GM21576 (cell line): ENCODE results near the gene FTH1.
"Not testable (repeated sequence)": the region's sequence is repeated elsewhere in the genome, so short reads cannot be mapped to it uniquely, and the experiment has no call there.

Experiments used
- ATAC-seq: cut with Tn5 transposase; IDR thresholded peaks from one replicate; pipeline ENCODE4 v1.9.1; 2021; ENCODE audit warnings: mild to moderate bottlenecking, moderate library complexity; ENCODE audit not compliant: unreplicated experiment

Gene FTH1

GRCh38 chr11:61978703-61979661 is 11.5 kb upstream of the FTH1 start:
- ATAC-seq, result no peak

DNA sequence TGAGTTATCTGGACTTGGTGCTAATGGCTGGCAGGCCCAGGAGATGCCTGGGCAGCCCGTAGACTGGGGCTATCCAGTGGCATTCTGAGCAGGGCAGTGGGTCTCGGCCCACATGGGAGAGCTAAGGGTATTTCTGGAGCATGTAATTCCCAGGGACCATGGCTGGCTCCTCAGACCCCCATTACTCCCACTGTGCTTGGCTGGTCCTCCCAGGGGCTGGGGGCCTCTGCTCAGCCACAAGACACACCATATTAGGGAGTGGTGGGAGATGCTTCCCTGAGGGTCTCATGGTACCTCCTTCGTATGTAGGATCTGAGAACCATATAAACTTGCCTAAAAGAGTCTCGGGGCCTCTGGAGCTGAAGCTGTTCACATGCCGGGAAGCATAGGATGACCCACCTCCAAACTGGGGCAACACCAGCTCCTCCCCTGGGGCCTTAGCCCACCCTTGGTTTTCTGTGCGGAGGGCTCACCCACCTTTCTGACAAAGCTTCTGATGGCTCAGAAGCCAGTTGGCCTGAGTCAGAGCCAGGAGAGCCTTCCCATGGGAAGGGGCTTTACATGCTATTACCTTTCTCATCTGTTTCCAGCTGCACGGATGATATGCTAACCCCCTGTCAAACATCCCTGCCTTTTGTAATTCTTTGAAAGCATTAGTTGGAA is 9.5 kb upstream of the FTH1 start:
- ATAC-seq, result no peak

DNA sequence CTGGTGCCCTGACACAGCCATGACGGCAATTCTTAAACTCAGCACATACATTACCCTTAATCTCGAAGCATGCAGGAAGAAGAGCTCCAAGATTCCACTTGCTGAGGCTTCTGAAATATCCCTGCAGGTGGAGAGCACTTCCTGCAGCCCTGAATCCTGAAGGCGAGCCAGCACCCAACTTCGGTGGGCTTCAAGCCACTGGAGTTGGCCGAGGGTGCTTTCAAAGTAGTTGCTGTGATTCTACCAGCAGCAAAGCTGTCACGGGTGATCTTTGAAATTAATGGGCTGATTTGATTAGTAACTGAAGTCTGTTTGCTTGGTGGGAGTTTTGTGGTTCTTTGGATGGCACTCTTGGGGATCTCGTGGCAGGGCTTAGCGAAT is 9.0 kb upstream of the FTH1 start:
- ATAC-seq, result no peak

DNA sequence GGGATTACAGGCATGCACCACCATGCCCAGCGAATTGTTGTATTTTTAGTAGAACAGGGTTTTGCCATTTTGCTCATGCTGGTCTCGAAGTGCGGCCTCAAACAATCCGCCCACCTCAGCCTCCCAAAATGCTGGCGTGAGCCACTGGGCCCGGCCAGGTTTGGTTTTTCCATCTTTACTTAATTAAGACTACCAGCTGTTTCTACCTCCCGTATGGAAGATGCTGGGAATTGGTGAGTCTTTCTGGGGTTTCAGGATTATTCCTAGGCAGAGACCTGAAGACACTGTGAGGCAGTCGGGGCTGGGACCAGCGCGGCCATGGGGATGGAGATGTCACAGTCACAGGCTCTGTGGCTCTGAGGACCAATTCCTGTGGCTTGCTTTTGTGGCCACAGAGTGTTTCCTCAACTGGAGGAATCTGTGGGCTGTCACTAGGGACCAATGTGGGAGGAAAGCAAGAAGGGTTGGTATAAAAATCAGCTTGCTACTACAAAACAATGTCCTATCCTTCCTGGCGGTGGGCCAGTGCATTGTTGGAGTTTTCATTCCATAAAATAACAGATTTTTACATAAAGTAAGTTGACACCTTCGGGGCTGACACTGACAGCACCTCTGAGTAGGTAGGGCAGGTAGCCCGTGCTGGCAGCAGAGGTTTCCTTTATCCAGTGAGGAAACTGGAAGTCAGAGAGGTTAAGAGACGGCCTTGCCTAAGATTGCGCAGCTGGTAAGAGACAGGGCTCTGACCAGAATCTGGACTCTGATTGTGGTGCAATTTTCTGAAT is 8.4 kb upstream of the FTH1 start:
- ATAC-seq, result no peak

GRCh38 chr11:61974766-61975631 is 7.6 kb upstream of the FTH1 start:
- no peak for ATAC-seq

GRCh38 chr11:61973476-61974162 is 6.2 kb upstream of the FTH1 start:
- ATAC-seq, result no peak

DNA sequence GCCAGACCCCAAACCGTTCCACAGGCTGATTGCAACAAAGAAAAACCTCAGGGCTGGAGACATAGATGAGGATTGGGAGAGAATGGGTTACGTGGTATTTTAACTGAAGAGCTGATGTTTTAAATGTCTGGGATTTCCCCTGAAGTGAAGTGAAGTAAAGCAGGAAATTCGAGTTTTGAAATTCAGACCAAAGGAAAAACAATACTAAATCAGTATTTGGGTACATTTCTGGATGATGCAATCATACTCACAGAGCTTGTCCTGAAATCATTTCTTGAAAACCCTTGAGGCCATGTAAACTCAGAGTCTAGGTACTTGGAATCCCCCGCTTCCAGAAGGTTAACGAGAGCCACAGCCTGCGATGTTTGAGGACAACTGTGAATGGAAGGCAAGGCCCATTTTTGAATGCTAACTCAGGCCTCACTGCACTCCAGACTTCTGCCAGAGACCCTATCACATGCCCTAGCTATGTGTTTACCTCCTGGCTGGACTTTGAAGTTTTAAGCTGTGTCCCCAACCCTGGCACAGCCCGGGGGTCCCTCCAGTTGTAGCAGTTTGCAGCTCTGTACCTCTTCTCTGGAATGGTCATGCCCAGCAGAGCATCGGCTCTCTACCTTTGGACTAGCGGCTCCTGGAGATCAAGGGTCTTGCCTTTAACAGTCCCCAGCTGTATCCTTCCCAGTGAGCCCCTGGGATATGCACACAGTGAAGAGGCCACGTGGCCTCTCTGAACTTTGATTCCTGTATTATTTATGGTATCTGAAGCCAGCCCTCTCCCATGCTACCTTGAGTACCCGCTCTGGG is 5.4 kb upstream of the FTH1 start:
- ATAC-seq, result no peak

DNA sequence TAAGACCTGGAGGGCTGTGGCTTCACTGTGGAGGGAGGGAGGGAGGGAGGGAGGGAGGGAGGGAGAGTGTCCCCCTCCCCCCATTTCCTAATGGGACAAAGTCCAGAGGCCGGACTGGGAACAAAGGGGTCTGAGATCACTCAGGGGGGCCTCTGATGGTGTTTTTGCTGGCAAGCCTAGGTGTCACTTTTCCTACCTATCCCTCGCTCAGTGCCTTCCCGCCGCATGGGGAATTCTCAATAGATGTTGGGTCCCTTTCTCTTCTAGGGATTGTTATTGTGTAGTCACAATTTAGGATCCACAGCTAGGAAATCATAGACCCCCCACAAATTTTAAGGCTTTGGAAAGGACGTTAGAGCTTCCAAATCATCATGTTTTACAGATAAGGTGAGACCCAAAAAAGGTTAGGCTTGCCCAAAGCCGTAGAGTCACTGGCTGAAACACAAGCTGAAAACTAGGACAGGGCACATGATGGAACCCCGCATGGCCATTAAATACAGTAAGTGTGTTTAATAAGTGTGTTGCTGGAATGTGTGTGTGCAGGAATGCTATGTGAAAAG is 4.8 kb upstream of the FTH1 start:
- ATAC-seq, result no peak

DNA sequence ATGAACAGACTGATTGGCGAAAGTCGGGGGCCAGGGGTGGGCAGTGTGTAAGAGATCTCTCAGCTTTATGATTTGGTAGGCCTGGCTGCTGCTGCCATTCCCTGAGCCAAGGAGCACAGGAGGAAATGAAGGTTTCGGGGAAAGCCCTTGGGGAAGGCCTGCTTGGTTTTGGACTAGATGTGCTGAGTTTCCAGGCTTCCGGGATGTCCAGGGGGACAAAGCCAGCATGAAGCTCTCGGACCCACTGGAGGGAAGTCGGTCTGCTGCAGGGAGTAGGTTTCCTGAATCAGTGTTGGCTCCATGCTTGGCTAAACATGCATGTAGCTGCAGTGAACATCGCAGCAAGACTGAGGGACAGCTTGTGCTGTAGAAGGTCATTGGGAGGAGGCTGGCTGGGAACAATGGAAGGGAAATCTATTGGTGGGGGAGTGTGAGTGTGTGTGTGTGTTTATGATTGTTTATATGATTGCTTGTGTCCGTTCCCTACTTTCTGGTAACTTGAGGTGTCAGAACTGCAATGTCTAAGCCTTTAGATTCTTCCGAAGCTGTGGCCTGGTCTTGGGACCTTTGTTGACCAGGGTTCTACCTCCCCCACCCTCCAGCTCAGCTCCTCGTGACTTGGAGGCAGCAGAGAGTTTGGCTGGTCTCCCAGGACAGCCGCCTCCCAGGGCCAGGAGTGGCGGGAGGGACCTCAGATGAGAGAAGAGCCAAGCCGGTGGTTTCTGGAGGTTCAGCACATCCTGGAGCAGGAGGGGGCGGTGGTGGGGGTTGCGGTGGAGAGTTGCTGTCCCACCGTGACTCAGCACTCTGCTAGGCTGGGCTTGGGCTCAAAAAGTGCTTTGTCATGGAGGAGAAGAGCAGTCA is 4.0 kb upstream of the FTH1 start:
- no peak for ATAC-seq

GRCh38 chr11:61969838-61970662 is 2.6 kb upstream of the FTH1 start:
- no peak for ATAC-seq

DNA sequence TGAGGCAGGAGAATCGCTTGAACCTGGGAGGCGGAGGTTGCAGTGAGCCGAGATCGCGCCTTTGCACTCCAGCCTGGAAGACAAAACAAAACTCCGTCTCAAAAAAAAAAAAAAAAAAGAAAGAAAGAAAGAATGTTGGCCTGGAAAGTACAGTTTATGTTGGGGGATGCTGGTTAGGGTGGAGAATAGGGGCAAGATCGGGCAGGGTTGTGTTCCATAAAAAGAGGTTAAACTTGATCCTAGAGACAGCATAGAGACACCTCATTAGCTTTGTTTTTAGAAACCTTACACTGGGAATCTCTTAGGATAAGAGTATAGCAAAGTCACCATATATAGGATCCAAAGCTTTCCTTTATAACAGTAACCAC is 1.9 kb upstream of the FTH1 start:
- no peak for ATAC-seq

GRCh38 chr11:61968758-61969390 is 1.4 kb upstream of the FTH1 start:
- no peak for ATAC-seq

GRCh38 chr11:61967924-61968757 is 707 bp upstream of the FTH1 start:
- peak; percentile 23 for ATAC-seq

GRCh38 chr11:61966734-61967115 is 709 bp downstream of the FTH1 start:
- no peak for ATAC-seq

DNA sequence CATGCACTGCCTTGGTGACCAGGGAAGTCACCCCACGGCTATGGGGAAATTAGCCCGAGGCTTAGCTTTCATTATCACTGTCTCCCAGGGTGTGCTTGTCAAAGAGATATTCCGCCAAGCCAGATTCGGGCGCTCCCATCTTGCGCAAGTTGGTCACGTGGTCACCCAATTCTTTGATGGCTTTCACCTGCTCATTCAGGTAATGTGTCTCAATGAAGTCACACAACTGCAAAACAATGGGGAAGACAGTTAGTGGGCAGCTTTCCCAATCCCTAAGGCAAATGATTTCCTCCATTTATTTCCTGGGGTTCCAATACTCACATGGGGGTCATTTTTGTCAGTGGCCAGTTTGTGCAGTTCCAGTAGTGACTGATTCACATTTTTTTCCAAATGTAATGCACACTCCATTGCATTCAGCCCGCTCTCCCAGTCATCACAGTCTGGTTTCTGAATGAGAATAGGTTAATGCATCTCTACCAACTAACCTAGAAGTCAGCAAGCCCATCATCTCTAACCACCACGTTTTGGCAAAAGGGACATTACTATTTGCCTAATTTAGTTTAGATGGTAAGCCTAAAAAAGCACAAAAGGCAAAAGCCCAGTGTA is 2.7 kb downstream of the FTH1 start:
- ATAC-seq, result not testable (repeated sequence)
